Putamen (tissue), 1 donor: ENCODE data around the gene RHOF.

Source experiments
- DNase-seq: peaks from one replicate; pipeline ENCODE4 v3.0.0-alpha.2; 2016; ENCODE audit warnings: low spot score

RHOF gene

GRCh38 chr12:121804417-121805111, 11.1 kb upstream of the RHOF start:
- no peak for DNase-seq

DNA sequence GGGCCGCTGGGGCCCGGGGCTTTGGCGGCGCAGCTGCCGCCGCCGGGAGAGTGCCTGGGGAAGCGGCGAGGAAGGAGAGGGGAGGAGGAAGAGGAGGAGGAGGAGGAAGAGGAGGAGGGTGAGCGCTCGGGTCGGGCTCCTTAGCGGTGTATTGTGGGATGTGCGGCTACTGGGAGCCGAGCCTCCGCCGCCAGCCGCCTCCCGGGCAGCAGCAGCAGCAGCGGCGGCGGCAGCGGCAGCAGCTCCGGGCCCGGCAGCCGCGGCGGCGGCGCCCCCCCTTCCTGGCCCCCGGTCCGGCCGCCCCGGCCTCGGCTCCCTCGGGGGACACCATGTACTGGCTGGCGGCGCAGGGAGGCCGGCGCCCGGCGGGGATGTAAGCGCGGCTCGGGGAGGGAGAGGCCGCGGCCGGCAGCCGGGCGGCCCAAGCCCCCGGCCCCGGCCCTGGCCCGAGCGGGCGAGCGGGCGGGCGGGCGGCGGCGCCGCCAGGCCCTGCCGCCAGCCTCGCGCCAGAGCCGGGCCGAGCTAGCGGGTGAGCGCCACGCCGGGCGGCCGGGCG, 10.5 kb upstream of the RHOF start, which contains the start of gene SETD1B:
Gene SETD1B, plus strand, starts transcription at position 149 of the 556 bp plus-strand sequence. CDS start 729 bp downstream, outside the sequence.
- peak; percentile 76 for DNase-seq

DNA sequence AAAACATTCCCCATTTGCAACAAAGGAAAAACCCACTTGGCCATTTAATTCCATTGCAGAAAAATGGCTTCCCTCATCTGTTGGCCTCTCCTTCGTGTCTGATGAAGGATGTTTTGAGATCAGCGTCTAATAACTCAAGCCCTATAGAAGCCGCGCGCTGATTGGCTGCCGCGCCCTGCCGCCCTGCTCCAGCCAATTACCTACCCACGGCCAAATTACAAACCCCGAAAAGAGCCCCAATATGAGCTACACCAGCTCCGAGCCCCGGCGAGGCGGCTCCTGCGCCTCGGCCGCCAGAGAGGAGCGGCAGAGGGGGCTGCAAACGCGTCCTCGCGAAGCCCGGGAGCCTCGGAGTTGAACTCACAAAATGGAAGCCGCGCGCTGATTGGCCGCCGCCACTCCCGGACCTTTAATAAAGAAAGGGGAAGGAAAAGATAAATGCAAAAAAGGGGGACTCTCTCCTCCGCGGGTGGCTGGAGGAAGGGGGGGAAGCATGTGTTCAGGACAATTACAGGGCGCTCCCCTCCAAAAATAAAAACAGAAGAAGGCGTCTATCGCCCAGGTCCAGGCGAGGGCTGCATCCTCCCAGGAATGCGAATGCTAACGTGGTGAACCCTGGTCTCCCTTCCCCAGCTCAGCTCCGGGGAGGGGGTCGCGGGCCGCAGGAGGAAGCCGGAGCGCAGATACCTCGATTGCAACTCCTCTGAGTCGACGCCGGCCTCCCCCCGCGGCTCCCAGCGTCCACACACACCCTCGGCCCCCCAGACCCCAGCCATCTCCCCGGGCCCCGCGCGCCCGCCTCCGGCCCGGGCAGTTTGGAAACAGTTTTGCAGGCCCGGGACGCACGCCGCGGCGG, 9.6 kb upstream of the RHOF start:
- DNase-seq = peak; percentile 94

GRCh38 chr12:121802485-121802842, 9.0 kb upstream of the RHOF start:
- DNase-seq = no peak

DNA sequence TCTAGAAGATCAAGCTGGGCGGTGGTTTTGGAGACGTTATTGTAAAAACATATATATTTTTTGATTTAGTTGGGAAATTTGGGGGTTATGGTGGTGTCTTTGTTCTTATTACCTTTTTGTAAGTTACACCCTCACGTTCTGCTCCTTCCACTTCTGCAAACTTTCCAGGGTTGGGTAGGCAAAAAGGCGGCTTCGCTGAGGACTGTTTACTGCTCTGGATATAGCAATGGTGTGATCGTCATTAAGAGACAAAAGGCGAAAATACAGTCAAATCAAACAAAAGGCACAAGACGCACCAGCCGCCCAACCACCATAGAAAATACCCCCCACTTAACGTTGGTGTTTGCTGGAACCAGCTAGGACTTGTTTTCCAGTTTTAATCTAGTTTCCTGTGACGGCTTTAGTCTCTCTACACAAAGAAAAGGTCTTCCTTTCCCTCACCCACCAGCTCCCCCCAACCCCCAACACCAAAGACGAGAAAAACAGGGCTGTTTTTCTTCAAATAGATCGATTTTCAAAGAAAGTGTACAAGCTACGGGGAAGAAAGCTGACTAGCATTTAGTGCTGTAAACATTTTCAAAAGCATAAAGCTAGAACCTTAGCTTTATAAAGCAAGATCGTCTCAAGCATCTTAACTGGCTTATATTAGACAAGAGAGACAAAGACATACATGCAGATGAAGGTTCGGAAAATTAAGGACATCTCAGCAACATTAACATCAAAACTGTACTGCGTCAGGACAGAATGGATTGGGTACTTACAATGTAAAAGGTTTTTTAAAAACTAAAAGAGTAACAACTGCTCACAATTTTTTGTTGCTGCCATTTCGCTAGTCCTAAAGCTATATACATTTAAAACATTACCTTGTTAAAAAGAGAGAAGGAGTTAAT, 8.4 kb upstream of the RHOF start:
- DNase-seq = peak; percentile 58

DNA sequence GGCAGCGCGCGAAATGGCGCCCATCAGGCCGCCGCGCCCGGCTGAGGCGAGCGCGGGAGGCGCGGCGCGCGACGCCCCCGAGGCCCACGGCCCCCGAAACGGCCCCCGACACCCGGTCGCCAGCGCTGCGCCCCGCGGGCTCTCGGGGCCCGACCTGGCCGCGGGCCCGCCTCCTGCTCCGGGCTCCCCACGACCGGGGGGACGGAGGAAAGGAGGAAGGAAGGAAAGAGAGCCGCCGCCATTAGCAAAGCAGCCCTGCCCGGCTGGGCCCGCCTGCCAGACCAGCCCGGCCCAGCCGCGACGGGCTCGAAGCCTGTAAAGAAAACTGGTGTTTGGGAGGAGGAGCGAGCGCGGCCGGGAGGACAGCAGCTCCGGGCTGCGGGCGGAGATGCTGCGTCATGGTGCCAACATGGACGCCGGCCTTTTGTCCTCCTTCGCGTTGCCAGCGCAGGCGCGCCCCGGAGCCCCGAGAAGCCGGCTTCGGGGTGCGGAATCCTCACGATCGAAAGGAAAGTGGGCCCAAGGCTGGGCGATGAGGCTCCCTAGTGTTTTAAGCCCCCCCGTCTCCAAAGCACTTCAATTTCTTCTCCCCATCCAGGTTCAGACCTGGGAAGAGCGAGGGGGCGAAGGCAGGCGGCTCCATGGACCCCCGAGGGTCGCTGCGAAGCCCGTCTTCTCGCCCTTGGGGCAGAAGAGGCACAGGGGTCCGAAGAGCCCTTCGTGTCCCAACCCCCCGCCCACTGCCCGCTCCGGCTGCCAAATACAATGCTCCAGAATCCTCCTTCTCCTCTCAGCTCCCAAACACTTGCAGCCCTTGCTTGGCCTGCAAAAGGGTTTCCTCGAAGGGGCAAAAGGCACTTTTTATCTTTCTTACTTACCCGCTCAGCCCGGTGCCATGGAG, 7.5 kb upstream of the RHOF start:
- DNase-seq = peak; percentile 80

- DNase-seq = peak; percentile 81
These were observed 6.6 kb upstream of the RHOF start for GRCh38 chr12:121799842-121800693.

GRCh38 chr12:121799156-121799841, 5.8 kb upstream of the RHOF start:
- peak; percentile 80 for DNase-seq

GRCh38 chr12:121798787-121799155, 5.3 kb upstream of the RHOF start:
- no peak for DNase-seq

DNA sequence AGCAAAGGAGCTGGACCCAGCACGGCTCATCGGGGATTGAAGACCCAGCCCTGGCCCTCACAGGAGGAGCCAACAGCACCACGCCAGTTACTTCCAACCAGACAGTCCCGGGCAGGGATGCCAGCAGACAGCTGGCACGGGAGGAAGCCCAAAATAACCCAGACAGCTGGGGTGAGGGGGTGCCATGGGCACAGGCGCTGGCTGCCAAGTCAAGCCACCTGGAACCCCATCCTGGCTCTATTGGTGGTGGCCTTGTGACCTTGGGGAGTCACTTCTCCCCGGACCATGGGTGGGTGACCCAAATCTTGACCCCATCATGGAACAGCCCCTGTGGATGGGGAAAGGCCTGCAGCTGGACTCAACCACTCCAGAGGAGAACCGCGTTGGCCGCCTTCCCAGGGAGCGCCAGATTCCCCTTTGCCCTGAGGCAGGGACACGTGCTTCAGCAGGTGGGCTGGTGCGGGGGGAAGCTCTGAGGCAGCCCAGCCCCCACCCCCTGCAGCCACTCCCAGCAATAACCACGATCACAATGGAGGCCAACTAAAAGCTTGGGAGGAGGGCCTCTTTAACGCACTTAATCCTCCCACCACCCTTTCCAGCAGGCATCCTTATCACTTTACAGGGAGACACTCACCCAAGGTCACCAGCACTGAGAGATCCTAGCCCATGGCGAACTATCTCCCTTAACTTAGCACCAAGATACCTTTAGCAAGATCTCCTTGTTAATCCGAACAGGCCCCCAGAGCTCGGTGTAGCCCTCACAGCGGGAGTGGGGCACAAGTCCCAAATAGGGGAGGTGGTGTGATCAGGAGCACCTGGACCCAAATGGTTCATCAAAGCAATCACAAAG, 4.7 kb upstream of the RHOF start:
- DNase-seq = peak; percentile 51

GRCh38 chr12:121796855-121797751, 3.6 kb upstream of the RHOF start:
- peak; percentile 81 for DNase-seq

DNA sequence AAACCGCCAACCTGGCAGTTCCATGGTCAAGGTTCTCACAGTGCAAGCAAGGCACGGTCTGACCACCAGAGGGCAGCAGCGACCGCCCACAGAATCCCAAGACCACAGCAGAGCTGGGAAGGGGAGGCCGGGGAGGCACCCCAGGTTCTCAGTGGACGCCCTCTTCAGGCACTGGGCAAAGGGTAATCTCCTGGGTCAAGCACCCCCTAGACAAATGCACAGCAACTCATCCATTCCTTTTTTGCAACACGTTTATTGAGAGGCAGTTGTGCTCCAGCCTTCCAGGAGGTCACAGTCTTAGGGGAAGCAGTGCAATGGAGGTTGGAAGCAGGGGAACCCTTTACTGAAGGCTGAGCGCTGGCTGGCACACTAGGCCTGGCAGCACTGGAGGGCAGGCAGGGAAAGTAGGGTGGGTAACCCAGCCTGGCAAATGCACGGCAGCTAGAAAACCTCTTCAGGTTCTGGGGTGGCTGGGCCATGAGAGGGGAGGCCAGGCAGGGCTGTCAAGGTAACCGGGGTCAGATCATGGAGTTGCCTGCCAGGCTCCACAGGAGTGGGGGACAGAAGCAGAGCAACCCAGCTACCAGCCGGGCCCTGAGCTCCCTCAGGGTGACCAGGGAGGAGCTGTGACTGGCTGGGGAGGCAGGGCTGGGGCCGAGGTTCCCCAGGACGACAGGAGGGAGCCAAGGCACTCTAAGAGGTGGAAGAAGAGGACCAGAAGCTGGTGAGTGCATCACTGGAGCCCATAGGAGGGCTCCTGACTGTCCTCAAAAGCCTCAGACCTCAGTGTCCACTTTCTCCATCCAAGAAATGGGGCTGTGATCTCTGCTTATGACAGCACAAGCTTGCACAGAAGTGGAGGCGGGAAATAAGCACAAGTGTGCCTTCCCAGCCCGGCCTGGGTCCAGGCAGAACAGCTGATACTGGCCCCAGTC, 1.8 kb upstream of the RHOF start:
- DNase-seq = peak; percentile 80

DNA sequence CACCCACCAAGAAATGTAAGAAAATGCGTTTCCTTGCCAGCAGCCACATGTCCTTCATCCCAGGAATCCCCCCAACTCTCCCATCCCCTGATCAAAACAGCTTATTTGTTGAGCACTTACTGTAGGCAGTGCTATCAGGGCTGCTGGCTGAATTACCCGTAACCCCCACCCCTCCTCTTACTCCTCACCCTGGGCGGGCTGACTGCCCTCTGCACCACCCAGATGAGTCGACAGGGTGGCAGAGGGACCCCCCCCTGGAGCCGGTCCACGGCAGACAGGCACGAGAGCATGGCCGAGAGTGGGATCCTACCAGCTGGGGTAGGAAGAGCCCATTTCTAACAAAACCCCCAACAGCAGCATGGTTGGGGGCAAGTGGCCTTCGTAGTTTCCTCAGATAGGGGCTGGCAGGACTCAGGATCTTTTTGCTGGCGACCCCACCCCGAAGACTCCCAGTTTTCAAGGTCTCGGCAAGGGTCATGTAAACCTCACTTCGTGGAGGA, 1.1 kb upstream of the RHOF start:
- no peak for DNase-seq

DNA sequence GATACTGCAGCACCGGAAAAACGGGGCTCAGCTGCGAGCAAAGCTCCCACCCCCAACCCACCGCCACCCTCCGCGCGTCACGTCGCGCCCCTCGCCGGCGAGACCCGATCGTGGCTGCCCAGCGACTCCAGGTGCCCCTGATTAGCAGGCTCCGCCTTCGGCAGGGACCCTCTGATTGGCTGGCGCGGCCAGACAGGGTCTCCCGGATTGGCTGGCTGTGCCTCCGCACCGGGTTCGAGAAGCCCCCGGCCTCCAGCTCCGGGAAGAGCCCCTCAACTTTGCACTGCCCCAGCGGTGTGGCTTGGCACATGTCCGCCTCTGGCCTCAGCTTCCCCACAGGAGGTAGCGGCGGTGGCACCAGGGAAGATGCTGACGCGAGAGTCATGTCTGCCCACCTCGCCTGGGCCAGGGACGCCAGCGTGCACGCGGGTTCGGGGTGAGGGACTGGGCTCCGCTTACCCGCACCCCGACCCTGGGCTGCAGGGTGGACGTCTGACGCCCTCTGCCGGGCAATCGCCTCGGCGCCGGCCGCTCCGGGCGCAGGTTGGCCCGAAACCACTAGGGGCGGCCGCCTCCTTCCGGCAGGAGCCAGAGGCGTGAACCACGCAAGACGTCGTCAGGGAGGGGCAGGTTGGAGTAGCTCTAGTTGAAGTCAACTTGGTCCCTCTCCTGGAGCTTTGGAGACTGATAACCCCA, 498 bp upstream of the RHOF start:
- peak; percentile 80 for DNase-seq
